Suprapubic skin (tissue), 4 donors: ENCODE data around the gene HDGF.

Source experiments
- CTCF ChIP-seq, 2 donors: fragments of 200-600 bp in 1 of 2; fragments of 450-650 bp in 1 of 2; sonication (generic) in 1 of 2; IDR thresholded peaks; one replicate each; pipeline ENCODE4 v1.5.1; 2016 to 2019; ENCODE audit warnings: antibody characterized with exemption in 2 of 2, mild to moderate bottlenecking in 1 of 2, moderate library complexity in 1 of 2
- POLR2A ChIP-seq, 2 donors: fragments of 450-650 bp; IDR thresholded peaks; one replicate each; pipeline ENCODE4 v1.6.1; 2017; ENCODE audit warnings: antibody characterized with exemption in 2 of 2, mild to moderate bottlenecking in 2 of 2, moderate library complexity in 2 of 2
- POLR2AphosphoS5 ChIP-seq, 3 donors: sonication (generic); formaldehyde crosslinking; IDR thresholded peaks; one replicate each; pipeline ENCODE4 v1.6.1; 2017; ENCODE audit warnings: antibody characterized with exemption in 3 of 3

- TF ChIP-seq POLR2A (IDR thresholded peaks at IDR 0.05) (no peak), CTCF (IDR thresholded peaks at IDR 0.05) (no peak), POLR2AphosphoS5 (IDR thresholded peaks at IDR 0.05) (no peak)
These were observed 30.3 kb downstream of the HDGF start for GRCh38 chr1:156721131-156721530.
